Hepatocyte (in vitro differentiated cells): ENCODE measurements around the gene SNRPD2. TPM values are rescaled to one million over a fixed set of nuclear protein-coding genes. Genes with fewer than 3 reads are reported as not detected.

Experiments used
- DNase-seq: peaks from one replicate; pipeline ENCODE4 v3.0.0-alpha.2; 2016; ENCODE audit warnings: low spot score
- H2AFZ ChIP-seq: fragments of 200-600 bp; sonication (generic); 2 replicates; pipeline ENCODE4 v1.6.0; 2016; ENCODE audit warnings: antibody characterized with exemption, mild to moderate bottlenecking
- H3K27ac ChIP-seq: fragments of 200-600 bp; sonication (generic); 2 replicates; pipeline ENCODE4 v1.5.1; 2016; ENCODE audit warnings: mild to moderate bottlenecking
- H3K27me3 ChIP-seq: fragments of 200-600 bp; sonication (generic); 2 replicates; pipeline ENCODE4 v1.6.1; 2016
- H3K36me3 ChIP-seq: fragments of 200-600 bp; sonication (generic); replicated peaks from 2 replicates; pipeline ENCODE4 v1.5.1; 2016; ENCODE audit warnings: low read depth; ENCODE audit not compliant: insufficient read depth
- H3K4me1 ChIP-seq: fragments of 200-600 bp; sonication (generic); 2 replicates; pipeline ENCODE4 v1.5.1; 2016; ENCODE audit warnings: mild to moderate bottlenecking, moderate library complexity; ENCODE audit not compliant: insufficient read depth
- H3K4me2 ChIP-seq: fragments of 200-600 bp; sonication (generic); 2 replicates; pipeline ENCODE4 v1.6.0; 2016
- H3K4me3 ChIP-seq: fragments of 200-600 bp; sonication (generic); 2 replicates; pipeline ENCODE4 v1.5.1; 2016; ENCODE audit warnings: mild to moderate bottlenecking
- H3K79me2 ChIP-seq: fragments of 200-600 bp; sonication (generic); 2 replicates; pipeline ENCODE4 v1.6.0; 2017; ENCODE audit warnings: mild to moderate bottlenecking
- H3K9me2 ChIP-seq: fragments of 200-600 bp; sonication (generic); replicated peaks from 2 replicates; pipeline ENCODE4 v1.6.0; 2017; ENCODE audit warnings: mild to moderate bottlenecking; ENCODE audit not compliant: insufficient read depth
- H3K9me3 ChIP-seq: fragments of 200-600 bp; sonication (generic); 2 replicates; pipeline ENCODE4 v1.5.1; 2016; ENCODE audit warnings: low read depth, mild to moderate bottlenecking
- H4K20me1 ChIP-seq: fragments of 200-600 bp; sonication (generic); 2 replicates; pipeline ENCODE4 v1.6.0; 2016; ENCODE audit warnings: mild to moderate bottlenecking; ENCODE audit not compliant: insufficient read depth, poor library complexity, severe bottlenecking
- EZH2 ChIP-seq: fragments of 200-600 bp; sonication (generic); IDR thresholded peaks from 2 replicates; pipeline ENCODE4 v1.6.1; 2016; ENCODE audit warnings: antibody characterized with exemption, mild to moderate bottlenecking, borderline replicate concordance
- EZH2phosphoT487 ChIP-seq: fragments of 200-600 bp; sonication (generic); IDR thresholded peaks from one replicate; pipeline ENCODE4 v1.6.1; 2018; ENCODE audit warnings: antibody characterized with exemption, mild to moderate bottlenecking, low read depth, moderate library complexity; ENCODE audit not compliant: unreplicated experiment, severe bottlenecking
- WGBS: methylation state at CpG from one replicate; pipeline ENCODE4 v1.1.6; 2016; ENCODE audit warnings: low lambda C conversion rate; ENCODE audit errors: missing lambda C conversion rate; 5-methylcytosine and 5-hydroxymethylcytosine counted together
- polyA plus RNA-seq: library from polyadenylated mRNA; unstranded; fragments of >200 nt; fragmentation: Nextera tagmentation; extraction: Ambion mirVana; gene quantifications from 2 replicates; pipeline ENCODE4 v1.2.1, GENCODE V29; 2016
- total RNA-seq: library from RNA; depleted of rRNA; stranded (reverse); fragments of >200 nt; gene quantifications from 2 replicates; pipeline ENCODE4 v1.2.3, GENCODE V29; 2014
- TF ChIP-seq, protein P1 (sequence below): fragments of 200-600 bp; sonication (generic); IDR thresholded peaks from 2 replicates; pipeline ENCODE4 v1.5.1; 2016; ENCODE audit warnings: antibody characterized with exemption, mild to moderate bottlenecking; ENCODE audit not compliant: poor library complexity

The SNRPD2 gene
- total and polyA plus RNA-seq, 2 experiments from 2014 or later, result 149 to 478 TPM

DNA sequence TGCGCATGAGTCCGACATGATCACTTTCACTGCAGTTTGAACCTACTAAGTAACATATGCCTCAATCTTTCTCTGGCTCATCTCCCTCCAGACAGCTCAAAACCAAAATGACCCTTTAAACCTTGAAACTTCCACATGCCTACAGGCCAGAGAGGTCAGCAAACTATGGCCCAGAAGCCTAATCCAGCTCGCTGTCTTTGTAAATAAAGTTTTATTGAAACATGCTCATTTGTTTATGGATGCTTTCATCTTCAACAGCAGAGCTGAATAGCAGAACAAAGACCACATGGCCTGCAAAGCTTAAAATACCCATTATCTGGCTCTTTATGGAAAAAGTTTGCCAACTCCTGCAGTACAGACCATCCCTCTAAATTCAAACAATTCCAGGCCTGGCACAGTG is 23.4 kb upstream of the SNRPD2 start:
- no peaks in the 10 kb centered on the region for H3K27me3 ChIP-seq
- no peak overlapping the region for H2AFZ ChIP-seq
- H3K4me3 ChIP-seq, result no peak overlapping the region
- peaks cover 11% of the 10 kb centered on the region for H3K4me1 ChIP-seq
- H3K79me2 ChIP-seq, result peaks cover 73% of the 10 kb centered on the region
- TF ChIP-seq, protein P1, sequence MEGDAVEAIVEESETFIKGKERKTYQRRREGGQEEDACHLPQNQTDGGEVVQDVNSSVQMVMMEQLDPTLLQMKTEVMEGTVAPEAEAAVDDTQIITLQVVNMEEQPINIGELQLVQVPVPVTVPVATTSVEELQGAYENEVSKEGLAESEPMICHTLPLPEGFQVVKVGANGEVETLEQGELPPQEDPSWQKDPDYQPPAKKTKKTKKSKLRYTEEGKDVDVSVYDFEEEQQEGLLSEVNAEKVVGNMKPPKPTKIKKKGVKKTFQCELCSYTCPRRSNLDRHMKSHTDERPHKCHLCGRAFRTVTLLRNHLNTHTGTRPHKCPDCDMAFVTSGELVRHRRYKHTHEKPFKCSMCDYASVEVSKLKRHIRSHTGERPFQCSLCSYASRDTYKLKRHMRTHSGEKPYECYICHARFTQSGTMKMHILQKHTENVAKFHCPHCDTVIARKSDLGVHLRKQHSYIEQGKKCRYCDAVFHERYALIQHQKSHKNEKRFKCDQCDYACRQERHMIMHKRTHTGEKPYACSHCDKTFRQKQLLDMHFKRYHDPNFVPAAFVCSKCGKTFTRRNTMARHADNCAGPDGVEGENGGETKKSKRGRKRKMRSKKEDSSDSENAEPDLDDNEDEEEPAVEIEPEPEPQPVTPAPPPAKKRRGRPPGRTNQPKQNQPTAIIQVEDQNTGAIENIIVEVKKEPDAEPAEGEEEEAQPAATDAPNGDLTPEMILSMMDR, result no peak
- TF ChIP-seq EZH2 (no peak), EZH2phosphoT487 (no peak)
- no peaks in the 10 kb centered on the region for H3K36me3 ChIP-seq
- H3K4me2 ChIP-seq, result no peak overlapping the region
- no peaks in the 10 kb centered on the region for H3K9me3 ChIP-seq
- no peaks in the 10 kb centered on the region for H4K20me1 ChIP-seq
- DNase-seq, result no peak
- WGBS, result 84% methylated on average over 3 of the region's 3 CpGs
- H3K9me2 ChIP-seq, result no peaks in the 10 kb centered on the region
- H3K27ac ChIP-seq, result no peak overlapping the region

DNA sequence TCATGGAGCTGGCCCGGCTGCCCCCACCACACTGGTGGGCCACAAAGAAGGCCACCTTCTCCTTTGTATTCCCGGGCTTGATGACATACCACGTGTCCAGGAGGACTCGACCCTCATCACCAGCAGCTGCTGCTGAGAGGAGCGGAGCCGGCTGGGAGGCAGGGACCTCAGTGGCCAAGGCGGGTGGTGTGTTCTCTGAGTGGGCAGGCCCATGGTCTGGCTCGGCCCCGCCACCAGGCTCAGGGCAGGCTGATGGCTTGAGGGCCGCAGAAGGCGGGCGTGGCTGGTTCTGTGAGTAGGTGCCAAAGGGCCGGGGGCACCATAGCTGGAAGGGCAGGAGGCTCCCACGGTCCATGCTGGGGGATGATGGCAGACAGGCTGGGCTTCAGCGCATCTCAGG is 21.4 kb upstream of the SNRPD2 start:
- 96% methylated on average over 13 of the region's 15 CpGs for WGBS
- peaks cover 8% of the 10 kb centered on the region for H3K4me1 ChIP-seq
- H3K4me3 ChIP-seq, result no peak overlapping the region
- no peak overlapping the region for H3K4me2 ChIP-seq
- no peaks in the 10 kb centered on the region for H3K27me3 ChIP-seq
- H3K9me2 ChIP-seq, result no peaks in the 10 kb centered on the region
- no peak overlapping the region for H3K27ac ChIP-seq
- peaks cover 53% of the 10 kb centered on the region for H3K79me2 ChIP-seq
- H3K36me3 ChIP-seq, result no peaks in the 10 kb centered on the region
- no peaks in the 10 kb centered on the region for H4K20me1 ChIP-seq
- no peaks in the 10 kb centered on the region for H3K9me3 ChIP-seq
- TF ChIP-seq EZH2, result no peak
- no peak for TF ChIP-seq EZH2phosphoT487
- TF ChIP-seq, protein P1, result no peak
- no peak overlapping the region for H2AFZ ChIP-seq
- peak; percentile 11 for DNase-seq

DNA sequence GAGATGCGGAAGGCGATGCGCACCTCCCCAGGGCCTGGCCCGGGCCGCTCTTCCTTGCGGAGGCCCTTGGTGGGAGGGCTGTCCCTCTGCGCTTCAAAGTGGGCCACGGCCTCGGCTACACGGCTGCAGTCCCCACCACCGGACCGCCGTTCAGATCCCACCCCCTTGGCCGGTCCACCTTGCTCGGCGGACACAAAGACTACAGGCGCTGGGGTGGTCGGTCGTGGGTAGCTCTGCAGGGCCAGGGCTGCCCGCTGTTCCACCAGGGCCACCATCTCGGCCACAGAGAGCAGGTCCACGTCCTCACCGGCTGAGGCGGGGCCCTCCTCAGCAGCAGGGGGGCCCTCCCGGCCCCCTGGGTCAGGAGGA is 20.9 kb upstream of the SNRPD2 start:
- Histone ChIP-seq H3K9me2 (no peaks in the 10 kb centered on the region), H3K79me2 (peaks cover 51% of the 10 kb centered on the region), H3K4me1 (peaks cover 4% of the 10 kb centered on the region), H3K9me3 (no peaks in the 10 kb centered on the region), H3K36me3 (no peaks in the 10 kb centered on the region), H3K4me2 (no peak overlapping the region), H3K27me3 (no peaks in the 10 kb centered on the region), H2AFZ (no peak overlapping the region), H4K20me1 (no peaks in the 10 kb centered on the region), H3K27ac (no peak overlapping the region), H3K4me3 (no peak overlapping the region)
- no peak for DNase-seq
- 95% methylated on average over 20 of the region's 25 CpGs for WGBS
- TF ChIP-seq EZH2phosphoT487, result no peak
- TF ChIP-seq, protein P1, result no peak
- TF ChIP-seq EZH2, result no peak
